ENCODE data around the gene SKA1. TPM values are rescaled to one million over a fixed set of nuclear protein-coding genes. Genes with fewer than 3 reads are reported as not detected.
"Not testable (repeated sequence)": the region's sequence is repeated elsewhere in the genome, so short reads cannot be mapped to it uniquely, and the experiment has no call there.

SKA1 gene
- total RNA-seq, 1 donor, result 29.5 TPM

DNA sequence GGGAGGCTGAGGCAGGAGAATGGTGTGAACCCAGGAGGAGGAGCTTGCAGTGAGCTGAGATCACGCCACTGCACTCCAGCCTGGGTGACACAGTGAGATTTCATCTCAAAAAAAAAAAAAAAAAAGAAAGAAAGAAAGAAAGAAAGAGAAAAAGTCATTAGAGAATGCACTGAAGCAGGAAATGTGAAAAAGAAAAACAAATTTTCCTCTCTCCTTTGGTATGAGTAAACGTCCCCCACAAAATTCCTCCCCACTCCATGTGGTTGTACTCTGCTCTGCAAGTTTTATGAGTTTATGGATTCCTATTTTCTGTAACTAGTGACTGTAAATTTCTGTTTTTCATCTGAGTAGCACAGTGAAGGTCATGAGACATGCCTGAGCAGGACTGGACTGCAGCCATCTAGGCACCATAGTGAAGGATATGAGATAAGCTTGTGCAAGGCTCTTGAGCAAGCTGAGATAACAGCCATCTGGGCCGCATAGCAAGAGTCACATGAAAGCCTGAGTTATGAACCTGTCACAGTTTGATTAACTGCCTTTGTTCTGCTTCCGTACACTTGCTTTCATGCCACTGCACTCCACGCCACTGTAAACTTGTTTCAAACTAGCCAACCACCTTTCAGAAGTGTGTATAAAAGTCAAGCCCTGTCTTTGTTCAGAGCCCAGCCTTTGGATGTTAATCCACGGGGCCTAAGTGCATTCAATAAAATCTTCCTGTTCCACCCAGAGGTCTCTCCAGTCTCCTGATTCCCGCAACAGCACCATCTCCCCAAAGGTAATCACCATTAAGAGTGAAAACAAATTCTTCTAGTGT, 50.2 kb downstream of the SKA1 start:
- DNase-seq (ENCODE audit: low read depth), result peak; percentile 99
- TF ChIP-seq, protein P1, sequence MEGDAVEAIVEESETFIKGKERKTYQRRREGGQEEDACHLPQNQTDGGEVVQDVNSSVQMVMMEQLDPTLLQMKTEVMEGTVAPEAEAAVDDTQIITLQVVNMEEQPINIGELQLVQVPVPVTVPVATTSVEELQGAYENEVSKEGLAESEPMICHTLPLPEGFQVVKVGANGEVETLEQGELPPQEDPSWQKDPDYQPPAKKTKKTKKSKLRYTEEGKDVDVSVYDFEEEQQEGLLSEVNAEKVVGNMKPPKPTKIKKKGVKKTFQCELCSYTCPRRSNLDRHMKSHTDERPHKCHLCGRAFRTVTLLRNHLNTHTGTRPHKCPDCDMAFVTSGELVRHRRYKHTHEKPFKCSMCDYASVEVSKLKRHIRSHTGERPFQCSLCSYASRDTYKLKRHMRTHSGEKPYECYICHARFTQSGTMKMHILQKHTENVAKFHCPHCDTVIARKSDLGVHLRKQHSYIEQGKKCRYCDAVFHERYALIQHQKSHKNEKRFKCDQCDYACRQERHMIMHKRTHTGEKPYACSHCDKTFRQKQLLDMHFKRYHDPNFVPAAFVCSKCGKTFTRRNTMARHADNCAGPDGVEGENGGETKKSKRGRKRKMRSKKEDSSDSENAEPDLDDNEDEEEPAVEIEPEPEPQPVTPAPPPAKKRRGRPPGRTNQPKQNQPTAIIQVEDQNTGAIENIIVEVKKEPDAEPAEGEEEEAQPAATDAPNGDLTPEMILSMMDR (IDR thresholded peaks at IDR 0.05; ENCODE audit: insufficient read depth, low read length), result no peak

DNA sequence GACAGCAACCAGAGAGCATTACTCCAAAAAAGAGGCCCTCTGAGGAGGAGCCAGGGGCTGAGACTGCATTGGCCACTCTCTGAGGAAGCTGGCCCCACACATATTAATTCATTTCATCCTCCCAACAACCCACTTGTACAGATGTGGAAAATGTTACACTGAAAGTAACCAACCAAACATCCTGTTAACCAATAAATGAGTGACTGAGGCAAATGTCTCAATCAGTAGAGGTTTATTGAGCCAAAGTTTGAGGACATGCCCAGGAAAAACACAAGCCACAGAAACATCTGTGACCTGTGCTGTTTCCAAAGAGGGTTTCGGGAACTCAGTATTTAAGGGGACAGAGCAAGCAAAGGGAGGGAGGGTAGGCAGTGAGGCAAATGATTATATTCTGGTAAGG, 53.0 kb downstream of the SKA1 start:
- no peak for DNase-seq (ENCODE audit: low read depth)
- no peak overlapping the region for H3K4me3 ChIP-seq (ENCODE audit: low read depth, low read length)
- TF ChIP-seq, protein P1 (IDR thresholded peaks at IDR 0.05; ENCODE audit: insufficient read depth, low read length), result no peak

More for the DNA sequence above, 50.2 kb downstream of the SKA1 start:
- H3K4me3 ChIP-seq (ENCODE audit: low read depth, low read length), result no peak overlapping the region

DNA sequence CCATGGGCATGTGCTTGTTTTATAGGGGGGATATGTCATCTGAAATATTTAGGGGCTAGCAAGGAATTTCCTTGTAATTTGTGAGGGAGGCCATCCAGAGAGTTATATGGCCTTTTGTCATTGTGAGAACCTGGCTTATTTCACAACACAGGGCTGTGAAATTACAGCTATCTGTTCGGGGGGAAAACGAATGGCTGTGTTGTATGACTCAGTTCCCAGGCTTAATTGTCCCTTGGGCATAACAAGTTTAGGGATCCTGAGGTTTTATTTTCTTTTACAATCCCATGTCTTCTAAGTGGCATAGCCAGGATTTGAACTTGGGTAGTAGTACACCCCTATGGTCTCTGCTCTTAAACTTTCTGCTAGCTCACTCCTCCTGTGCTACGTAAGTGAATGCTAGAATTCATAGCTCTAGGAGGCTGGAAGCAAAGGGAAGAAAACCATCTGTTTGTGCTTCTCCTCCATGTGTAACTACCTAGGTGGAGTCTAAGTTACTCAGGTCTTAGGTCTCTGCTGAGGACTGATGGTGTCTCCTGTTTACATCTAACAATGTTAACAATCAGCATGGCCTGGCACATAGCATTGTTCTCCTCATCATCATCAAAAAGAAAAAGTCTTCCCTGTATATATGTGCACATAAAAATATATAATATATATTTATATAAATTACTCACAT, 53.8 kb downstream of the SKA1 start:
- DNase-seq (ENCODE audit: low read depth), result peak; percentile 16
- no peak overlapping the region for H3K4me3 ChIP-seq (ENCODE audit: low read depth, low read length)
- TF ChIP-seq, protein P1 (IDR thresholded peaks at IDR 0.05; ENCODE audit: insufficient read depth, low read length), result no peak

DNA sequence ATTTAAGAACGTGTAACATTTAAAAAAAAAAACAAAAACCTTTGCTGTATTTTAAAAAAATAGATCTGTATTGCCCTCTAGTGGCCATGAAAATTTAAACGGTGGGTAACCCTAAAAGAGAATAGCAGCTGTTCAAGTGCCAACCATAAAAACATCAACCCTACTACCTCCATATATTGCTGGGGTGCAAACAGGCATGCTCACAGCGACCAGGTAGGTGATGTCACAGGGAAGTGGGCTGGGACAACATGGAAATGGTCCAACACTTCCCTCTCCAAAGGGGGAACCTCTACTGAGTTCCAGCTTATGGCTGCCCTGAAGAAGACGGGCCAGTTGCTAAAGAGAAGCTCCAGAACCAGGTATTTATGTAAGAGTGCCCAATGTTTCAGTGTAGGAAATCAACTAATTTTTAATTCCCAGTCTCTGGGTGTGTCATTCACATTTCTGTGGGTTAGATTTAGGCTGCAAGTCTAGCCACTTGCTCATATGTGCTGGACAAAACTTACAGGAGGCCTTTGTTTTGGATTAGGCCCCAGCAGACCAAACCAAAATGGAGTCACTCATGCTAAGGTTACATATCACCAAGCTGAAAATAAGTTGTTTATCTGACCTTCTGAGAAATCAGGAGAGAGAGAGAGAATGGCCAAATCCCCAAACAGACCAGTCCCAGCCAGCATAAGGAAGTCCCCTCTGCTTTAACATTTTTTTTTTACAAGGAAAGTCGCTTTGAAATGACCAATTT, 54.5 kb downstream of the SKA1 start:
- DNase-seq (ENCODE audit: low read depth), result peak; percentile 63
- TF ChIP-seq, protein P1 (IDR thresholded peaks at IDR 0.05; ENCODE audit: insufficient read depth, low read length), result peak; percentile 41
- H3K4me3 ChIP-seq (ENCODE audit: low read depth, low read length), result no peak overlapping the region

DNA sequence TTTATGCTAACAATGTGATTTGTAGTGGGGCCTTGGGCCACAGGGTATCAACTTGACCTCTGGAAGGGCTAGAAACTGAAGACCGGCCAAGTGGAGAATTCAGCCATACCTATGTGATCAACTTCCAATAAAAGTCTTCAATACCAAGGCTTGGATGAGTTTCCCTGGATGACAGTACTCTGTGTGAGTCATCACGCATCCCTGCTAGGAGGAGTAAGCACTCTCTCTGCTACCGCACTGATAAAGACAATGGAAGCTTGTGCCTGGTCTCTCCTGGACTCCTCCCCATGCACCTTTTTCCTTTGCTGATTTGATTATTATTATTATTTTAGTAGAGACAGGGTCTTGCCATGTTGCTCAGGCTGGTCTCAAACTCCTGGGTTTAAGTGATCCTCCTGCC, 58.1 kb downstream of the SKA1 start:
- DNase-seq (ENCODE audit: low read depth), result no peak
- H3K4me3 ChIP-seq (ENCODE audit: low read depth, low read length), result no peak overlapping the region
- TF ChIP-seq, protein P1 (IDR thresholded peaks at IDR 0.05; ENCODE audit: insufficient read depth, low read length), result no peak

DNA sequence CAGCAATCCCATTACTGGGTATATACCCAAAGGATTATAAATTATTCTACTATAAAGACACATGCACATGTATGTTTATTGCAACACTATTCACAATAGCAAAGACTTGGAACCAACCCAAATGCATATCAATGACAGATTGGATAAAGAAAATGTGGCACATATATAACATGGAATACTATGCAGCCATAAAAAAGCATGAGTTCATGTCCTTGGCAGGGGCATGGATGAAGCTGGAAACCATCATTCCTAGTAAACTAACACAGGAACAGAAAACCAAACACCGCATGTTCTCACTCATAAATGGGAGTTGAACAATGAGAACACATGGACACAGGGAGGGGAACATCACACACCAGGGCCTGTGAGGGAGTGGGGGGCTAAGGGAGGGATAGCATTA, 61.9 kb downstream of the SKA1 start:
- not testable (repeated sequence) for DNase-seq (ENCODE audit: low read depth); H3K4me3 ChIP-seq (ENCODE audit: low read depth, low read length)

Data from fibroblast of the aortic adventitia (primary cell).